Ovary (tissue), 3 donors: ENCODE data around the gene COL26A1.

Source experiments
- CTCF ChIP-seq, 3 donors: fragments of 450-650 bp in 2 of 3; fragments of 200-600 bp in 1 of 3; IDR thresholded peaks; one replicate each; pipeline versions ENCODE4 v1.5.1 to v1.8.0; 2016 to 2022; ENCODE audit warnings: antibody characterized with exemption in 3 of 3, mild to moderate bottlenecking in 1 of 3
- EP300 ChIP-seq: sonication (generic); formaldehyde crosslinking; IDR thresholded peaks from one replicate; pipeline ENCODE4 v1.6.1; 2017; ENCODE audit warnings: antibody characterized with exemption
- POLR2A ChIP-seq: fragments of 450-650 bp; IDR thresholded peaks from one replicate; pipeline ENCODE4 v1.6.1; 2017; ENCODE audit warnings: antibody characterized with exemption, mild to moderate bottlenecking, moderate library complexity
- donor health status: DM: no; HTN: no; CAD: no.

- TF ChIP-seq CTCF (IDR thresholded peaks at IDR 0.05) (no peak), POLR2A (no peak), EP300 (no peak)
These were observed 5.9 kb downstream of the COL26A1 start for GRCh38 chr7:101368422-101369165.
